NCI-H2107 treated with DMSO at 0.1 percent for 48 hours (cell line): ENCODE measurements around the gene R3HDM2.
"Not testable (repeated sequence)": the region's sequence is repeated elsewhere in the genome, so short reads cannot be mapped to it uniquely, and the experiment has no call there.

Experiments
- DNase-seq: peaks from one replicate; lab custom pipeline; 2025; ENCODE audit not compliant: unreplicated experiment; lab: John Stamatoyannopoulos, UW

Gene R3HDM2

DNA sequence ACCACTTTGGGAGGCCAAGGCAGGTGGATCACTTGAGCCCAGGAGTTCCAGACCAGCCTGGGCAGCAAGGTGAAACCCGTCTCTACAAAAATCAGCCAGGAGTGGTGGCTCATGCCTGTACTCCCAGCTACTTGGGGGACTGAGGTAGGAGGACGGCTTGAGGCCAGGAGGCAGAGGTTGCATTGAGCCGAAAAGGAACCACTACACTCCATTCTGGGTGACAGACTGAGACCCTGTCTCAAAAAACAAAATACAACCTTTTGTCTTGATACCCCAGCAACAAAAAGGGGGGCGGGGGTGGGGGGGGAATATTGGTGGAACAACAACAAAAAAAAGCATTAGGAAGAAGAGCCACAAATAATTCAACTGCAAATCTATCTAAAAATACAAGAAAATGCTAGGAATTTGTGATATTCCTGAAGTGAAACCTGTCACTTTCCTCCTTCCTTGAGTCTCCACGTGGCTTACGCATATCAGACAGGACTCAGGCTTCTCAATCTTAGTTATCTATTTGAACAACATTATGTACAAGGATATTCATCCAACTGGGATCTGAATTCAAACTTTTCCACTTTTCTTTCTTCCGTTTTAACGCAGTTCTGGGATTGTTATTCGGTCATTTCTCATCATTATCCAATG is 1.3 kb downstream of the R3HDM2 start:
- DNase-seq: no peak

- no peak for DNase-seq
Observed at GRCh38 chr12:57428965-57429364, 1.9 kb downstream of the R3HDM2 start.

- not testable (repeated sequence) for DNase-seq
Observed at GRCh38 chr12:57426948-57427347, 3.9 kb downstream of the R3HDM2 start.

DNA sequence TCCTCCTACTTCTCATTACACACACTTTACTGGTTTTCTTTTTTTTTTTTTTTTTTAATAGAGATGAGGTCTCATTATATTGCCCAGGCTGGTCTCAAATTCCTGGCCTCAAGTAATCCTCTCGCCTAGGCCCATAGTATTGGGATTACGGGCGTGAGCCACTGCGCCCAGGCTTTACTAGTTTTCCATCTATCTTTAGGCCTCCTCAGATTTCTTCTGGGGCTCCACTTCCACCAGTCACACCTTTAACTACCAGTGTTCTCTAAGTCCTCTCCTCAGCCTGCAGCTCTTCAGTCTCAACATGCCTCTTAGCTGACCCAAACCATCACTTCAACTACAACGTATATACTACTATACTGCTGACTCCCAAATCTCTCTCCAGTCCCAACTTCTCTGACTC is 10.4 kb downstream of the R3HDM2 start:
- DNase-seq: no peak

DNA sequence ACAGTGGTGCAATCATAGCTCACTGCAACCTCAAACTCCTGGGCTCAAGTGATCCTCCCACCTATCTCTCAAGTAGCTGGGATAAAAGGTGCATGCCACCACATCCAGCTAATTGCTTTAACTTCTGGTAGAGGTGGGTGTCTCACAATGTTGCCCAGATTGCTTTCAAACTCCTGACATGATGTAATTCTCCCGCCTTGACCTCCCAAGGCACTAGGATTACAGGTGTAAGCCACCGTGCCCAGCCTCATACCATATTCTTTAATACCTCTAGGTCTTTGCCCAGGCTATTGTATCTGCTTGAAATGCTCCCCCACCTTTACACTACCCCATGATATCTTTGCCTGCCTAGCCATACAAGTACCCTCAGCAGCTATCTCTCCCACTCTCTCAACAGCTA is 11.3 kb downstream of the R3HDM2 start:
- DNase-seq: no peak

- no peak for DNase-seq
Observed at GRCh38 chr12:57418255-57418654, 12.6 kb downstream of the R3HDM2 start.

DNA sequence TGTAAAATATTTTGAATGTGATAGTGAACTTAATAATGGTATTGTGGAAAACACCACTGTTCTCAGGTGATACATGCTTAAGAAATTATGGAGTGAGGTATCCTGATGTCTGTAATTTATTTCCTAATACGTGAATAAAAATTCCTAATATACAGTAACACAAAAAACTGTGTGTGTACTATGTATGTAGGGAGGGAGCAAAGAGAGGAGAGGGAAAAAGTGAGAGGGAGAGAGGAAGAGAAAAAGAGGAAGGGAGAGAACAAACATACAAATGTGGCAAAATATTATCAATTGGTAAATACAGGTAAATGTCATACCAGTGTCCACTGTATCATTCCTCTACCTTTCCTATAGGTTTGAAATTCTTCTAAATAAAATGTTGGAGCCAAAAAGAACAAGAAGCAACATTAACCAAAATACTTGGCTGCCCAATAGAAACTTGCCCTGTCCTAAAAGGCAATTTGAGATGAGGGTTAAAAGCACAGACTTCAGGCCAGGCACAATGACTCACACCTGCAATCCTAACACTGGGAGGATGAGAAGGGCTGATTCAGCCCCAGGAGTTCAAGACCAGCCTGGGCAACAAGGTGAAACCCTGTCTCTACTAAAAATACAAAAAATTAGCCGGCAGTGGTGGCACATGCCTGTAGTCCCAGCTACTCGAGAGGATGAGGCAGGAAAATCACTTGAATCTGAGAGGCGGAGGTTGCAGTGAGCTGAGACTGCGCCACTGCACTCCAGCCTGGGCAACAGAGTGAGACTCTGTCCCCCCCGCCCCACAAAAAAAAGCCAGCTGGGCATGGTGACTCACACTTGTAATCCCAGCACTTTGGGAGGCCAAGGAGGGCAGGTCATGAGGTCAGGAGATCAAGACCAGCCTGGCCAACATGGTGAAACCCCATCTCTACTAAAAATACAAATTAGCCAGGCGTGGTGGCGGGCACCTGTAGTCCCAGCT is 14.5 kb downstream of the R3HDM2 start:
- DNase-seq: no peak

- no peak for DNase-seq
Observed at GRCh38 chr12:57415088-57415487, 15.8 kb downstream of the R3HDM2 start.

- not testable (repeated sequence) for DNase-seq
Observed at GRCh38 chr12:57414160-57414559, 16.7 kb downstream of the R3HDM2 start.

DNA sequence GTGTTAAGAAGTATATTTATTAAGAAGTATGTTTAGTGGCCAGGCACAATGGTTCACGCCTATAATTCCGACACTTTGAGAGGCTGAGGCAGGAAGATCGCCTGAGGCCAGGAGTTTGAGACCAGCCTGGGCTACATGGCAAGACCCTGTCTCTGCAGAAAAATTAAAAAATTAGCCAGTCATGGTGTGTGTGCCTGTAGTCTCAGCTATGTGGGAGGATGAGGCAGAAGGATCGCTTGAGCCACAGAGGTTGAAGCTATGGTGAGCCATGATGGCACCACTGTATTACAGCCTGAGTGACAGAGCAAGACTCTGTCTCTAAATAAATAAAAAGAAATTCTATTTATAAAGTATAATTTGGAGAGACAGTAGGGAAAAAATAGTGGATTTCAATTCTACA is 20.3 kb downstream of the R3HDM2 start:
- DNase-seq: no peak

GRCh38 chr12:57404966-57405640 is 25.7 kb downstream of the R3HDM2 start:
- no peak for DNase-seq

- DNase-seq: not testable (repeated sequence)
Observed at GRCh38 chr12:57402156-57402555, 28.7 kb downstream of the R3HDM2 start.

GRCh38 chr12:57401165-57401564 is 29.7 kb downstream of the R3HDM2 start:
- no peak for DNase-seq

DNA sequence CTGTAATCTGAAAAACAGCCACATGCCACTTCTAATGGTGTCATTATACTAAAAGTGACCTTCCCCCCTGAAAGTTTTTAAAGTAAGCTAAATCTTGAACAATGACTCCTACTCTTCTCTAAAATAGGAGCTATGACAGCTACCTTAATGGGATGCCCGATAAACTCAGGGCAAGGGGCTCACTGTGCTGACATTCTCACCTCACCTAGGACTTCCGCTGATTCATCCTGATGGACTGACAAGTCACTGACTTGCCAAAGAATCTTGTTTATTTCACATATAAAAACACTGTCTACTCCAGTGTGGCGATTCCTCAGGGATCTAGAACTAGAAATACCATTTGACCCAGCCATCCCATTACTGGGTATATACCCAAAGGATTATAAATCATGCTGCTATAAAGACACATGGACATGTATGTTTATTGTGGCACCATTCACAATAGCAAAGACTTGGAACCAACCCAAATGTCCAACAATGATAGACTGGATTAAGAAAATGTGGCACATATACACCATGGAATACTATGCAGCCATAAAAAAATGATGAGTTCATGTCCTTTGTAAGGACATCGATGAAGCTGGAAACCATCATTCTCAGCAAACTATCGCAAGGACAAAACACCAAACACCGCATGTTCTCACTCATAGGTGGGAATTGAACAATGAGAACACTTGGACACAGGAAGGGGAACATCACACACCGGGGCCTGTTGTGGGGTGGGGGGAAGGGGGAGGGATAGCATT is 31.0 kb downstream of the R3HDM2 start:
- not testable (repeated sequence) for DNase-seq

GRCh38 chr12:57397441-57397840 is 33.4 kb downstream of the R3HDM2 start:
- no peak for DNase-seq

- no peak for DNase-seq
Observed at GRCh38 chr12:57395121-57395520, 35.7 kb downstream of the R3HDM2 start.

- no peak for DNase-seq
Observed at GRCh38 chr12:57390174-57390573, 40.7 kb downstream of the R3HDM2 start.

GRCh38 chr12:57389033-57389432 is 41.8 kb downstream of the R3HDM2 start:
- no peak for DNase-seq

DNA sequence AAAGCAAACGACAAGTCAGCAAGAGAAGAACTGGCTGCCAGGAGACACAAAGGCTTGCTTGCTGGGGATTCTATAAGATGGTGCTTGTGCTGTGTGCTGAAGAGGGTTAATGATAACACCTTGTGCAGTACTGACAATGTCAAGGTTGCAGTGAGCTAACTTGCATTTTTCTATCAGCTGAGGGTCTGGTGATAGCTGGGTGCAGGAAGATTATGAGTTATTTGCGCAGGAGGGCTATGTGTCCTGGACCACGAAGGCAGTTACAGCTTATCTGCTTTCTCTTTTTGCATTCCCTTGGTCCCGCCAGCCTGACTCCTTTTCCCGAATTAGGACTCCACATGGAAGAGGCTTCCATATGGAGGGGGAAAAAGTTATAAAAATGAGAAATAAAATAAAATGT is 42.4 kb downstream of the R3HDM2 start:
- DNase-seq: no peak

DNA sequence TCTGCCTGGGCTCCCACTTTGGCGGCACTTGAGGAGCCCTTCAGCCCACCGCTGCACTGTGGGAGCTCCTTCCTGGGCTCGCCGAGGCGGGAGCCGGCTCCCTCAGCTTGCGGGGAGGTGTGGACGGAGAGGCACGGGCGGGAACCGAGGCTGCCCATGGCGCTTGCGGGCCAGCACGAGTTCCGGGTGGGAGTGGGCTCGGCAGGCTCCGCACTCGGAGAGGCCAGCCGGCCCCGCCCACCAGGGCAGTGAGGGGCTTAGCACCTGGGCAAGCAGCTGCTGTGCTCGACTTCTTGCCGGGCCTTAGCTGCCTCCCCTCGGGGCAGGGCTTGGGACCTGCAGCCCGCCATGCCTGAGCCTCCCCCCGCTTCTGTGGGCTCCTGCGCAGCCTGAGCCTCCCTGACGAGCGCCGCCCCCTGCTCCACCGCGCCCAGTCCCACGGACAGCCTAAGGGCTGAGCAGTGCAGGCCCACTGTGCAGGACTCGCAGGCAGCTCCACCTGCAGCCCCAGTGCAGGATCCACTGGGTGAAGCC is 44.6 kb downstream of the R3HDM2 start:
- DNase-seq: no peak

GRCh38 chr12:57385586-57385985 is 45.3 kb downstream of the R3HDM2 start:
- DNase-seq: no peak
